H1 (cell line): ENCODE measurements around the gene SPTBN1.

Source experiments
- MAFK ChIP-seq: IDR thresholded peaks from 2 replicates; pipeline ENCODE4 v1.6.1; 2012; ENCODE audit warnings: low read depth, mild to moderate bottlenecking, improper control_type of control experiment, low read length
- SP1 ChIP-seq: IDR thresholded peaks from 2 replicates; pipeline ENCODE4 v1.6.1; 2011; ENCODE audit warnings: low read depth, low read length
- SRF ChIP-seq: IDR thresholded peaks from 2 replicates; pipeline ENCODE4 v1.6.1; 2011; ENCODE audit warnings: mild to moderate bottlenecking, low read depth, low read length, moderate library complexity

GRCh38 chr2:54626884-54627283 lies 170.8 kb downstream of the SPTBN1 start:
- TF ChIP-seq SP1 (no peak), MAFK (no peak), SRF (no peak)
